Peyer's patch (tissue), 4 donors: ENCODE measurements around the gene SLC39A11.

Experiments
- CTCF ChIP-seq, 6 experiments: fragments of 450-650 bp in 4 of 6; fragments of 200-600 bp in 2 of 6; sonication (generic) in 1 of 6; IDR thresholded peaks; one replicate each; pipeline ENCODE4 v1.5.1; 2017 to 2019; ENCODE audit warnings: antibody characterized with exemption in 6 of 6, mild to moderate bottlenecking in 3 of 6, moderate library complexity in 1 of 6
- POLR2A ChIP-seq, 2 donors: fragments of 450-650 bp; IDR thresholded peaks; one replicate each; pipeline ENCODE4 v1.5.1; 2017; ENCODE audit warnings: antibody characterized with exemption in 2 of 2, mild to moderate bottlenecking in 2 of 2, moderate library complexity in 2 of 2

GRCh38 chr17:72975509-72975908 lies 117.0 kb downstream of the SLC39A11 start:
- TF ChIP-seq POLR2A (IDR thresholded peaks at IDR 0.05) (no peak), CTCF (IDR thresholded peaks at IDR 0.05) (no peak)
